ENCODE results near the gene METTL16. TPM values are rescaled to one million over a fixed set of nuclear protein-coding genes. Genes with fewer than 3 reads are reported as not detected.
A peak's percentile ranks its signal among the peaks of the same experiment; 100 is the strongest.

Gene METTL16
- total RNA-seq, 1 donor from 2014 or later, result 16.7 TPM

GRCh38 chr17:2377659-2378058 lies 134.0 kb downstream of the METTL16 start:
- intact Hi-C loops (cut with DNase I), result no loop called here
- DNase-seq (no peak), ATAC-seq (ENCODE audit: poor library complexity) (no peak)

- intact Hi-C loops (cut with DNase I), result no loop called here
- DNase-seq (no peak), ATAC-seq (ENCODE audit: poor library complexity) (no peak)
Observed at GRCh38 chr17:2376107-2376506, 135.6 kb downstream of the METTL16 start.

GRCh38 chr17:2375406-2375805 lies 136.3 kb downstream of the METTL16 start:
- intact Hi-C loops (cut with DNase I), result no loop called here
- DNase-seq (no peak), ATAC-seq (ENCODE audit: poor library complexity) (no peak)

- ATAC-seq (ENCODE audit: poor library complexity), result no peak
- no peak for DNase-seq
- intact Hi-C loops (cut with DNase I), result no loop called here
Observed at GRCh38 chr17:2374549-2375285, 137.0 kb downstream of the METTL16 start.

- no peak for ATAC-seq (ENCODE audit: poor library complexity)
- DNase-seq, result no peak
- intact Hi-C loops (cut with DNase I), result no loop called here
Observed at GRCh38 chr17:2373179-2373578, 138.5 kb downstream of the METTL16 start.

- intact Hi-C loops (cut with DNase I), result no loop called here
Observed at GRCh38 chr17:2372681-2373080, 139.0 kb downstream of the METTL16 start.

GRCh38 chr17:2372180-2372579 lies 139.5 kb downstream of the METTL16 start:
- DNase-seq, result no peak

More at GRCh38 chr17:2372681-2373080, 139.0 kb downstream of the METTL16 start:
- ATAC-seq (ENCODE audit: poor library complexity) (no peak), DNase-seq (no peak)

GRCh38 chr17:2371183-2372130 lies 140.2 kb downstream of the METTL16 start:
- ATAC-seq (ENCODE audit: poor library complexity) (no peak), DNase-seq (no peak)
- intact Hi-C loops (cut with DNase I), result no loop called here

More at GRCh38 chr17:2372180-2372579, 139.5 kb downstream of the METTL16 start:
- intact Hi-C loops (cut with DNase I), result no loop called here
- ATAC-seq (ENCODE audit: poor library complexity), result no peak

- DNase-seq (no peak), ATAC-seq (ENCODE audit: poor library complexity) (no peak)
- intact Hi-C loops (cut with DNase I), result no loop called here
Observed at GRCh38 chr17:2370211-2370589, 141.5 kb downstream of the METTL16 start.

GRCh38 chr17:2369551-2370210 lies 142.0 kb downstream of the METTL16 start:
- DNase-seq, result no peak
- peak; percentile 15 for ATAC-seq (ENCODE audit: poor library complexity)
- intact Hi-C loops (cut with DNase I), result no loop called here

GRCh38 chr17:2369039-2369438 lies 142.6 kb downstream of the METTL16 start:
- ATAC-seq (ENCODE audit: poor library complexity) (no peak), DNase-seq (no peak)
- intact Hi-C loops (cut with DNase I), result no loop called here

- intact Hi-C loops (cut with DNase I), result no loop called here
- DNase-seq (no peak), ATAC-seq (ENCODE audit: poor library complexity) (peak; percentile 28)
Observed at GRCh38 chr17:2368359-2368758, 143.3 kb downstream of the METTL16 start.

- intact Hi-C loops (cut with DNase I), result no loop called here
- DNase-seq, result no peak
- ATAC-seq (ENCODE audit: poor library complexity), result no peak
Observed at GRCh38 chr17:2366747-2367494, 144.8 kb downstream of the METTL16 start.

Other genes with a start within 250 kb of the METTL16 start
- 19.3 TPM for gene SMG6, start 208.1 kb downstream of the METTL16 start, total RNA-seq
- gene SRR, start 207.9 kb downstream of the METTL16 start, total RNA-seq, result 8.3 TPM
- gene TSR1, start 175.4 kb downstream of the METTL16 start, total RNA-seq, result 19.4 TPM
- gene SGSM2, start 174.4 kb downstream of the METTL16 start, total RNA-seq, result 23.0 TPM
- gene MNT, start 110.8 kb downstream of the METTL16 start, total RNA-seq, result 10.1 TPM
- 104 TPM for gene PAFAH1B1, start 81.8 kb upstream of the METTL16 start, total RNA-seq
- gene CLUH, start 199.9 kb upstream of the METTL16 start, total RNA-seq, result 175 TPM
- gene CCDC92B, start 237.8 kb upstream of the METTL16 start, total RNA-seq, result 0.11 TPM